Erythroblast (primary cell): ENCODE results near the gene OTUD4.

Experiments
- GATA1 ChIP-seq: IDR thresholded peaks from 2 replicates; pipeline ENCODE4 v1.6.1; 2011; ENCODE audit warnings: low read depth, mild to moderate bottlenecking, control low read depth, low read length, moderate library complexity
- POLR2A ChIP-seq: IDR thresholded peaks from 2 replicates; pipeline ENCODE4 v1.6.1; 2011; ENCODE audit warnings: mild to moderate bottlenecking, low read length

DNA sequence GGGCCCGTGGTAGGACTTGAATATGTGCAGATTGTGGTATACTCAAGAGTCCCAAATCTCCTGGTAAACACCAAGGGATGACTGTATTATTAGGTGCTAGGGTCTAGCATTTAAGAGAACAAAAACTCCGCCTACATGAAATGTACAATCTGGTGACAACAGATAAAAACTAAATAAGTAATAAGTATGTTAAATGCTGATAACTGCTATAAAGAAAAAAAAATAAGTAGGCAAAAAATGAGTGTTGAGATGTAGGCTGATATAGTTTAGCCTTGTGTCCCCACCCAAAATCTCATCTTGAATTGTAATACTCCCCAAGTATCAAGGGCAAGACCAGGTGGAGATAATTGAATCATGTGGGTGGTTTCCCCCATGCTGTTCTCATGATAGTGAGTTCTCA lies 23.4 kb downstream of the OTUD4 start:
- TF ChIP-seq GATA1, result no peak
- TF ChIP-seq POLR2A, result no peak
